ENCODE measurements around the gene VASP. TPM values are rescaled to one million over a fixed set of nuclear protein-coding genes. Genes with fewer than 3 reads are reported as not detected.

Gene VASP
- total and polyA plus RNA-seq, 9 of the 15 experiments (the other 6 are each of a cell fraction or from before 2014, with no cell fraction given), result 16.7 to 261 (median 112) TPM

DNA sequence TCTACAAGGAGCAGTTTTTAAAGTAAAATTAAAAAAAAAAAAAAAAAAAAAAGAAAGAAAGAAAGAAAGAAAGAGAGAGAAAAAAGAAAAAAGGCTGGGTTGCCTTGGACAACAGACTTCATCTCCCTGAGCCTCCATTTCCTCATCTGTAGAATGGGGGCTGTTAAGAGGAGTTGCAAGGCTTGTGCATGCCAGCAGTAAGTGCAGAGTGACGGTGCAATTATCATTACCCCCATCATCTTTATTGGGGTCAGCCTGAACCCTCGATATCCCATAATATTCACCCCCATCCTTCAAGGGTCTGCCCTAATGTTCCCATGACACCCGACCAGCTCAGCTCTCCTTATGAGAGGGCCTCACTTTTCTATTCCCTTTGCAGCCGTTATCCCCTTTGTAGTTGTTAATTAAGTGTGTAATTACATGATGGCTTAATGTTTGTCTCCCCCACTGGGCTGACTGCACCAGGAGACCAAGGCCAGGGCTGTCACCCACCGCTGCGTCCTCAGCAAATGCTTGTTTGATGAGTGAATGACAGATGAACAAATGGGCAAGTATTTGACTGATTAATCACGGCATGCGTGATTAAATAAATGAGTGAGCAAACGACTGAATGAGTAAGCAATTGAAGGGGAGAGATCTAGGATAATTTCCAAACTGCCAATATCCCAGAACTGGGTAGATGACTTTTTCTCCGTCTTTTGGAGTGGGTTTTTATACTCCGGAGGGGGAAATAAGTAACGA is 29.4 kb upstream of the VASP start (continued):
- TF ChIP-seq, protein P1, sequence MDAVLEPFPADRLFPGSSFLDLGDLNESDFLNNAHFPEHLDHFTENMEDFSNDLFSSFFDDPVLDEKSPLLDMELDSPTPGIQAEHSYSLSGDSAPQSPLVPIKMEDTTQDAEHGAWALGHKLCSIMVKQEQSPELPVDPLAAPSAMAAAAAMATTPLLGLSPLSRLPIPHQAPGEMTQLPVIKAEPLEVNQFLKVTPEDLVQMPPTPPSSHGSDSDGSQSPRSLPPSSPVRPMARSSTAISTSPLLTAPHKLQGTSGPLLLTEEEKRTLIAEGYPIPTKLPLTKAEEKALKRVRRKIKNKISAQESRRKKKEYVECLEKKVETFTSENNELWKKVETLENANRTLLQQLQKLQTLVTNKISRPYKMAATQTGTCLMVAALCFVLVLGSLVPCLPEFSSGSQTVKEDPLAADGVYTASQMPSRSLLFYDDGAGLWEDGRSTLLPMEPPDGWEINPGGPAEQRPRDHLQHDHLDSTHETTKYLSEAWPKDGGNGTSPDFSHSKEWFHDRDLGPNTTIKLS (IDR thresholded peaks at IDR 0.05; ENCODE audit: borderline replicate concordance, low read depth), result peak; percentile 64; the same call in 1 of the 2 replicates
- TF ChIP-seq, protein P2, sequence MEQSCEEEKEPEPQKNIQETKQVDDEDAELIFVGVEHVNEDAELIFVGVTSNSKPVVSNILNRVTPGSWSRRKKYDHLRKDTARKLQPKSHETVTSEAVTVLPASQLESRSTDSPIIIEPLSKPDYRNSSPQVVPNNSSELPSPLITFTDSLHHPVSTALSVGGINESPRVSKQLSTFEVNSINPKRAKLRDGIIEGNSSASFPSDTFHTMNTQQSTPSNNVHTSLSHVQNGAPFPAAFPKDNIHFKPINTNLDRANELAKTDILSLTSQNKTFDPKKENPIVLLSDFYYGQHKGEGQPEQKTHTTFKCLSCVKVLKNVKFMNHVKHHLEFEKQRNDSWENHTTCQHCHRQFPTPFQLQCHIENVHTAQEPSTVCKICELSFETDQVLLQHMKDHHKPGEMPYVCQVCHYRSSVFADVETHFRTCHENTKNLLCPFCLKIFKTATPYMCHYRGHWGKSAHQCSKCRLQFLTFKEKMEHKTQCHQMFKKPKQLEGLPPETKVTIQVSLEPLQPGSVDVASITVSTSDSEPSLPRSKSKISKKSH (CRISPR knock-in tag; IDR thresholded peaks at IDR 0.05), result no peak
- TF ChIP-seq MEF2A (IDR thresholded peaks at IDR 0.05; ENCODE audit: control insufficient read depth, low read depth, low read length) (no peak), DIDO1 (tag; IDR thresholded peaks at IDR 0.05; ENCODE audit: low read depth) (no peak), THRAP3 (IDR thresholded peaks at IDR 0.05; ENCODE audit: borderline replicate concordance) (0 out of 2 replicates have a peak, but pooled peaks have one; percentile 34), ZNF143 (CRISPR knock-in tag; IDR thresholded peaks at IDR 0.05) (no peak), XRCC3 (IDR thresholded peaks at IDR 0.05) (no peak), SAFB2 (IDR thresholded peaks at IDR 0.05; ENCODE audit: borderline replicate concordance, low read depth, low read length, severe bottlenecking) (no peak), CREB1 (IDR thresholded peaks at IDR 0.05) (no peak), CREB1 (CRISPR knock-in tag; IDR thresholded peaks at IDR 0.05) (0 out of 2 replicates have a peak, but pooled peaks have one; percentile 7), JUN (IDR thresholded peaks at IDR 0.05; ENCODE audit: borderline replicate concordance, low read depth, low read length) (no peak), JUN (CRISPR knock-in tag; IDR thresholded peaks at IDR 0.05; ENCODE audit: borderline replicate concordance) (no peak), SMAD1 (IDR thresholded peaks at IDR 0.05; ENCODE audit: low read depth, low read length, partially characterized antibody) (no peak), TAF7 (tag; IDR thresholded peaks at IDR 0.05) (no peak), TGIF2 (CRISPR knock-in tag; IDR thresholded peaks at IDR 0.05) (no peak), GATA2 (CRISPR knock-in tag; IDR thresholded peaks at IDR 0.05) (no peak), ZNF311 (CRISPR knock-in tag; IDR thresholded peaks at IDR 0.05) (no peak), EHMT2 (IDR thresholded peaks at IDR 0.05) (0 out of 2 replicates have a peak, but pooled peaks have one; percentile 26), ZFX (CRISPR knock-in tag; IDR thresholded peaks at IDR 0.05) (0 out of 2 replicates have a peak, but pooled peaks have one; percentile 9), FOXA3 (CRISPR knock-in tag; conservative IDR thresholded peaks at IDR 0.05 in 1 of 2, IDR thresholded peaks at IDR 0.05 in 1 of 2) (no peak), FOXP1 (CRISPR knock-in tag; IDR thresholded peaks at IDR 0.05) (no peak), RAD51 (IDR thresholded peaks at IDR 0.05; ENCODE audit: borderline replicate concordance, low read depth) (no peak), MTA3 (IDR thresholded peaks at IDR 0.05; ENCODE audit: borderline replicate concordance) (no peak), TEAD2 (tag; IDR thresholded peaks at IDR 0.05) (no peak), BCOR (IDR thresholded peaks at IDR 0.05) (peak; percentile 67)
- TF ChIP-seq, protein P3, sequence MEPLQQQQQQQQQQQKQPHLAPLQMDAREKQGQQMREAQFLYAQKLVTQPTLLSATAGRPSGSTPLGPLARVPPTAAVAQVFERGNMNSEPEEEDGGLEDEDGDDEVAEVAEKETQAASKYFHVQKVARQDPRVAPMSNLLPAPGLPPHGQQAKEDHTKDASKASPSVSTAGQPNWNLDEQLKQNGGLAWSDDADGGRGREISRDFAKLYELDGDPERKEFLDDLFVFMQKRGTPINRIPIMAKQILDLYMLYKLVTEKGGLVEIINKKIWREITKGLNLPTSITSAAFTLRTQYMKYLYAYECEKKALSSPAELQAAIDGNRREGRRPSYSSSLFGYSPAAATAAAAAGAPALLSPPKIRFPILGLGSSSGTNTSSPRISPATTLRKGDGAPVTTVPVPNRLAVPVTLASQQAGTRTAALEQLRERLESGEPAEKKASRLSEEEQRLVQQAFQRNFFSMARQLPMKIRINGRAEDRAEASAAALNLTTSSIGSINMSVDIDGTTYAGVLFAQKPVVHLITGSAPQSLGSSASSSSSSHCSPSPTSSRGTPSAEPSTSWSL (CRISPR knock-in tag; IDR thresholded peaks at IDR 0.05; ENCODE audit: borderline replicate concordance), result no peak

All from K562 (cell line).